Measurements from ENCODE around the gene TMEM38B.

DNA sequence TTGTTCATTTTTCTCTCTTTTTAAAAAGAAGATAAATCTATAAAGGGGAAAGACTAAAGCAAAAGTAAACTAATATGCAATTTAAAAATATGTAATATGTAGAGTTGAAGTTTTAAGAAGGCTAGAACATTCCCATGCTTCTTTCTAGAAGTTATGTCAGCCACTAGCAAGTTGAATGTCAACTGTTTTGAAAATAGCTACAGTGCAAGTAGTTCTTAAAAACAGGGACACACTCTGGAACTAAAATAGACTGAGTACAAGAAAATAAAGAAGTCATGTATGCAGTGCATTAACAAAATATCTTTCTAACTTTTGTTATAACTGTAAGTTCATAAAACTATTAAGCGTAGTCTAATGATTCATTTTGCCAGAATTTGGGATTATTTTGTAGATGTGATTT, 7.9 kb downstream of the TMEM38B start:
- TF ChIP-seq POLR2A (IDR thresholded peaks at IDR 0.05), result no peak
- TF ChIP-seq, protein P1, sequence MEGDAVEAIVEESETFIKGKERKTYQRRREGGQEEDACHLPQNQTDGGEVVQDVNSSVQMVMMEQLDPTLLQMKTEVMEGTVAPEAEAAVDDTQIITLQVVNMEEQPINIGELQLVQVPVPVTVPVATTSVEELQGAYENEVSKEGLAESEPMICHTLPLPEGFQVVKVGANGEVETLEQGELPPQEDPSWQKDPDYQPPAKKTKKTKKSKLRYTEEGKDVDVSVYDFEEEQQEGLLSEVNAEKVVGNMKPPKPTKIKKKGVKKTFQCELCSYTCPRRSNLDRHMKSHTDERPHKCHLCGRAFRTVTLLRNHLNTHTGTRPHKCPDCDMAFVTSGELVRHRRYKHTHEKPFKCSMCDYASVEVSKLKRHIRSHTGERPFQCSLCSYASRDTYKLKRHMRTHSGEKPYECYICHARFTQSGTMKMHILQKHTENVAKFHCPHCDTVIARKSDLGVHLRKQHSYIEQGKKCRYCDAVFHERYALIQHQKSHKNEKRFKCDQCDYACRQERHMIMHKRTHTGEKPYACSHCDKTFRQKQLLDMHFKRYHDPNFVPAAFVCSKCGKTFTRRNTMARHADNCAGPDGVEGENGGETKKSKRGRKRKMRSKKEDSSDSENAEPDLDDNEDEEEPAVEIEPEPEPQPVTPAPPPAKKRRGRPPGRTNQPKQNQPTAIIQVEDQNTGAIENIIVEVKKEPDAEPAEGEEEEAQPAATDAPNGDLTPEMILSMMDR (IDR thresholded peaks at IDR 0.05), result no peak
